NOMO-1 treated with DMSO at 0.1 percent for 48 hours (cell line): ENCODE measurements around the gene SMIM32.

Experiments
- DNase-seq: peaks from one replicate; lab custom pipeline; 2025; ENCODE audit not compliant: unreplicated experiment; lab: John Stamatoyannopoulos, UW

Gene SMIM32

DNA sequence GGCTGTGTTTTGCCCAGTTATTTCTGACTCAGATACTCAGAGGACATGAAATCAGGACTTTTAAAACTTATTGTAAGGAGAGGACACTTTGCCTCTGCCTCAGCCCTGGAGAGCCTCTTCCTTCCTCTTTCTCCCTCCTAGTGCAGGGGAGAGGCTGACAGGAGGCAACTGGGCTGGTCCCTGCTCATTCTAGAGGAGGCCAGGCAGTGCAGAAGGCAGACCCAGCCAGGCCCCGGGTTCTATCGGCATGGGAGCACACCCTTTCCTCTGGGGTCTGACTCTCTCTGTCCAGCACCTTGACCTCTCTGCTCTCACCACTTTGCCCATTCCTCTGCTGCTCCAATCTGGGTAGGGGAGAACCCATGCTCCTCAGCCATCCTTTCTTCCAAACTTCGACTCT, 16.0 kb upstream of the SMIM32 start:
- DNase-seq = peak; percentile 20

DNA sequence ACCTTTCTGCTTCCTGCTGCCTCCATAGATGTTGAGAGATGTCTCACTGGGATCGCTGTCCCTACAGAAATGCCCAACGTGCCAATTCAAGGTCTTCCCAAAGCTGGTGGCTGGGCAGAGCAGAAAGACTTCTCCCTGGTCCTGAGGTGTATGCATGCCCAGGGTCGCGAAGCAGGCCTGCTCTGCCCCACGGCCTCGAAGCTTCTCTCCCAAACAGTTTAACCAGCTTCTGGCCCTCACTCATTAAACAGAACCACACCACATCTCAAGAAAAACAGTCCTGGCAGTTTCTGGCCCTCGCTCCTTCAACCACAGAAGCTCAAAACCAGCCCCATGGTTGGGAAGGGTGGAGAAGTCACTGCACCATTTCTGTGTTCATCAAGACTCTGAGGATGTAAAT, 14.7 kb upstream of the SMIM32 start:
- no peak for DNase-seq

DNA sequence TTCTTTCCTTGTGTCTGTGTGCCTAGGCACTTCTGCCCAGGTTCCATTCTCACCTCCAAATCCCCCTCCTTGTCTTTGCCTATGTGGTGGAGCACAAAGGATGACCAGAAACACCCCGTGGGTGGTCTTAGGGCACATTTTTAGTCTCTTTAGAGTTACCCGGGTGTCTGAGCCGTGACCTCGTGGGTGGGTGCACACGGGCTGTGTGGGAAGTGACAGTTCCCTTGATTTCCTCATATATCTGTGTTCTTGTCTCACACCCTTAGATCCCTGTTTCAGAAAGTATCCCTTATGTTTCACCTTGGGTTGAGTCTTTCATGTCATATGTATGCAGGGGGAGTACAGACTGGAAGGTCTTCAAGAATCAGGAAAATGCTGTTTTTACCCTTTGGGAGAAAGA, 13.4 kb upstream of the SMIM32 start:
- no peak for DNase-seq

DNA sequence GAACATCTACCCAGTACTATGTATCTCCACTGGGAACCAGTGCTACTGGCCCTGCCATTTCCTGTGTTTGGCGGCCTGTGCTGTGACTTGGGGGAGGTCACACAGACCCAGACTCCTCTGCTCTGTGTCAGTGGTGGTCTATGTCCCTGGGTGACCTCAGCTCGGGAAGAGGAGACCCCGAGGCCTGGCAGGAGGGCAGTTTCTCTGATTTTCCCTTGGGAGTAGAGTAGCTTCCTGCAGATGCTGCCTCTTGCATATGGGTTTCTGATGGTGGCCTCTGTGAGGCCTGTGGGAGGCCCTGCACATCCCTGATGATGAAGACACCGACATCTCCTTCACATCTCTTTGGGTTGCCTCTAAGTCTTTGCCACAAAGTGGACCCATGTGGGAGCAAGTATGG, 13.0 kb upstream of the SMIM32 start:
- no peak for DNase-seq

DNA sequence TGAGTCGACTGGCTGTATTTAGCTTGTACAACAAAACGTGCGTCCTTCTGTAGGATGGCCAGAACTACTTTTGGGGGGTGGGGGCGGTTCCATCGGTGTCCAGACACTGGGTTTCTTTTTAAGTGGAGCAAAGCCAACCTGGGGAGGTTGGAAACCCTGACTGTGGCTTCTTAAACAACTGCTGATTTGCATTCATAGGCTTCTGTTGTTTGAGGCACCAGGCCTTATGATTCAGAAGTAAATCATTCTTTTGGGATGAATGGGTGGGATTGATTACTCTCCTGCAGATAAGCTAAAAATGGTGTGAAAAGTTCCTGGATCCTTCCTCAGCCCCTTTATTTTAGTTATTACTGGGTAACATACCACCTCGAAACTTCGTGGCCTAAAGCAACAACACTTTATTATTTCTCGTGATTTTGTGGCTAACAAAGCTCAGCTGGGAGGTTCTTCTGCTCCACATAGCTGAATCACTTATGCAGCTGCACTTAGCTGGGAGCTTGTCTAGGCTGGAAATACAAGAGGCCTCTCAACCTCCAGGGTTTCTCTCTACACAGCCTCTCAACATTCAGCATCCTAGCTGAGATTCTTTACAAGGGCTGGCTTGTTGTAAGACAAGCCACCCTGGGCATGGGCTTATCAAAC, 12.2 kb upstream of the SMIM32 start:
- no peak for DNase-seq

DNA sequence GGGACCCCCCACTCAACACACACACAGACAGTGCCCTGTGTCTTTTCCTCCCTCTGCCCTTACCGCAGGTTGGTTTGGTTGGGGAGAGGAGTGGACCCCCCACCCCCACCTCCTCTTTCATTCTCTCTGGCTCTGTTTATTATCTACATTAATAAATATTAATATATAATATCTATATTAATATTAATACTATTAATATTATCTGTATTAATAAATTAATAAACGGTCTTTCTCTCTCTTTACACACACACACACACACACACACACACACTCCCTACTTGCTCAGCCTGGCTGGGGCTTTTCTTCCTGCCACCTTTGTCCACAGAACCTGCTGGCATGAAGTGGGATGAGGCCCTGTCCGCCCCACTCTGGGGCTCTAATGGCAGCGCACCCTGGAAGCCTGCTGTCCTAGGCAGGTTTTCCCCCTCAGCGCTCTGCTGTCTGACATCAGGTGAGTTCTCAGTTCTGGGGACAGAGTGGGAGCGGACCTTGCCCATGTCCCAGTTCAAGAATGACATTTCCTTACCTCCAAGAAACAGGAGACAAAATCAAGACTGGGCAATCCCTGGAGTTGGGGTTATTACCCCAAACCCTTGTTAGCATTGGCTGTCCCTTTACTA, 10.5 kb upstream of the SMIM32 start:
- no peak for DNase-seq

DNA sequence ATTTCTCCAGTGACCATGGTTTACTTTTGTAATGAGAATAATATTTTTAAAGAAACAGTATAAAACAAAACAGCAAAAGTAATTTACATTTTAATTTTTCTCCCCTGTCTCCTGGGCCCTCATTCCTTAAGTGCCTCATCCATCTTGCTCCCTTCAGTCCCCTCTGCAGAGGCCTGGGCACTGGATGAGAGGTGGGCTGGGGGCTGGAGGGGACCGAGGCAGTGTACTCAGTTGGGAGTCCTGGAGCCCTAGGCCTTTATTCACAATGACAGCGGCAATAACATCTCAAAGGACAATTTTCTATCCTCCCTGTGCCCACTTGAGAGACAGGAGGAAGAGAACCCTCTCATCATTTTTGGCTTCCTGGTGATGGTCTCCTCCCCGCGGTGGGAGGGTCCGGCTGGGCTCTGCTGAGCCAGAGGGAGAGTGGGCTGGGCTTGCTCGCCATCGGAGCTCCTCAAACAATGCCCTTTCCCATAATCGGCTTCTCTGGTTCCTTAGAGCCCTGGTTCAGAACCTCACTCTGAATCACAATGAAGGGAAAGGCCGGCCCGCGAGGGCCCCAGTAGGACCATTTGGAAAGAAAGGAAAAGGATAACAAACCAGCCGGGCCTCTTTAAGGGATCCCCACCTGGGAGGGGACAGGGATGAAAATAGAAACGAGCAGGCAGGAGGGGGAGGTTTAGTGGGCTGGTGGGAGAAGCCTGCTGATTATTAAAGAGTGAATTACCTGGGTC, 9.7 kb upstream of the SMIM32 start:
- DNase-seq = no peak

DNA sequence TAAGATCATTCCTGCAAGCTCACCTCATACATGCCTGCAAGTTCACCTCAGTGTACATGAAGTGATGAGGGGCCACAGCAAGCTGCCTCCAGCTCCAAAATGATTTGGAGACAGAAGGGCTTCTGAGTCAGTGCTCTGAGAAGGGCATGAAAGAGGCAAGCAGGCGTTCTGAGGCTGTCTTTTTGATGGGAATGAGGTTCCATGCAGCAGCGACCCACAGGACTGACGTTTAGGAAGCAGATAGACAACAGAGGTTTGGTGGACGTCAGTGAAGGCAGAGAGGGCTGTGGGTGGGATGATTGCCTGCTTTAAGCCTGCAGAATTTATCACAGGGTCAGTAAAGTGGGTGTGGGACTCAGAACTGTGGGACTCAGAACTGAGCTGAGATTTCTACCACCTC, 8.9 kb upstream of the SMIM32 start:
- no peak for DNase-seq

DNA sequence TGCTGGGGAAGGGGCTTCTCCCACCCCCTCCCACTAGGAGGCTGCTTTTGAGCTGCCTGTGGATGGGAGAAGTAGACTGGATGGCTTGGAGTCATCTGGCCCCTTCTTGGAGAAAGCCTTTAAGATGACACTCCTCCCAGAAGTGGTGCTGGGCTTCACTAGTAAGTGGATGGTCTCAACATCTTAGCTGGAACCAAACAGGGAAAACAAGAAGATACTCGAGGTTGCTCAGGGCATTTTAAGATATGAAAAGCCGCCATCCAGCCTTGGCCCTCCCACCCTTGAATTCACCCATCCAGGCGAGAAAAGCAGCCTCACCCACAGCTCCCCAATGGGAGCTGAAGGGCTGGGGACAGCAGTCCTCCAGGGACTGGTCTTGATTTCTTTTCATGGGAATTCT, 7.8 kb upstream of the SMIM32 start:
- DNase-seq = no peak

DNA sequence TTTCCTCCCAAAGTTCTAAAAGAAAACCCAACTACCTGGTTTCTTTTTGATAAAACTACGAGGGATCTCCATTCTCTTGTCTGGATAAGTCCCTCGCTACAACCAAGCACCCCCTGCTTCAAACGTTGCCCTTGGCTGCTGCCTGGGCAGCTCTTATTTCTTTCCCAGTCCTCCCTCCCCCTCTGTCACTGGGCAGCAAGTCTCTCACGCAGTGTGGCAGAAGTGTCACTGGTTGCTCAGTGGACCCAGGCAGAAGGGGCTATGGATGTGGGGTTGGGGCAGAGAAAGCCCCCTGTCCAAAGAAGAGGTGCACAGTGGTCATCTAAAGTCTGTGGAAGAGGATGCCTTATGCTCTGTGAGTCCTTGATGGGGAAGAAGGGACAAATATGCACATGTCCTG, 7.2 kb upstream of the SMIM32 start:
- no peak for DNase-seq

DNA sequence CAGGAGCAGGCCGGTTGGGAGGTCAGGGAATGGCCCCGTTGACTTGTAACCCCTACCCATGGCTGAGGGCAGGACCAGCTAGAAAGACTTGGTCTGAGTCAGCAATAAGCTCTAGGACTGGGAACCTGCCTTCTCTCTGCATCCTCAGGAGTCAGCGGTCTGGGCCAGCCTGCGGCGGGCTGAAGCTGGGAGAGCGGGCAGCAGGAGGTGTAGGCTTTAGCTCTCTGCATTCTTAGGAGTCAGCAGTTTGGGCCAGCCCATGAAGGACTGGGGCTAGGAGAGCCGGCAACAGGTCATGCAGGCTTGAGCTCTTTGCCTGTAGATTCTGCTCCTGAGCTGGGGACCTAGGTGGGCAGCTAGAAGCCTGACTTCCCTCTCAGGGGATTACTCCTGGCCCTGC, 6.4 kb upstream of the SMIM32 start:
- no peak for DNase-seq

DNA sequence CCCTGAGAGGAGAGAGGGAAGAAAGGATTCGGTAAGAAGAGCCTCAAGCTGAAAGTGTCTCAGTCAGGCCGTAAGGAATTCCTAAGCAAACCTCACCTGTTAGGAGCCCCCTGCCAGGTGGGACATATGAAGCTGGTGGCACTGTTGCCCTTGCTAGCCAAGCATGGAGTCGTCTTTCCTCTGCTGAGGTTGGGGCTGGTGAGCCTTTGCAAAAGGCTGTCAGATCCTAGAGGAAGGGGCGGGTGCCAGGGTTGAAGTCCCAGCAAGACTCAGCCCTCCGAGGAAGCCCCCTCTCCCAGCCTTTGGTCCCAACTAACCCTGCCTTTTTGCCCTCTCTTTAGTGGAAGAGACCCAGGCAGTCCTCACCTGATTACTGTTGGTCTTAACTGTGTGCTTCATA, 5.5 kb upstream of the SMIM32 start:
- no peak for DNase-seq

DNA sequence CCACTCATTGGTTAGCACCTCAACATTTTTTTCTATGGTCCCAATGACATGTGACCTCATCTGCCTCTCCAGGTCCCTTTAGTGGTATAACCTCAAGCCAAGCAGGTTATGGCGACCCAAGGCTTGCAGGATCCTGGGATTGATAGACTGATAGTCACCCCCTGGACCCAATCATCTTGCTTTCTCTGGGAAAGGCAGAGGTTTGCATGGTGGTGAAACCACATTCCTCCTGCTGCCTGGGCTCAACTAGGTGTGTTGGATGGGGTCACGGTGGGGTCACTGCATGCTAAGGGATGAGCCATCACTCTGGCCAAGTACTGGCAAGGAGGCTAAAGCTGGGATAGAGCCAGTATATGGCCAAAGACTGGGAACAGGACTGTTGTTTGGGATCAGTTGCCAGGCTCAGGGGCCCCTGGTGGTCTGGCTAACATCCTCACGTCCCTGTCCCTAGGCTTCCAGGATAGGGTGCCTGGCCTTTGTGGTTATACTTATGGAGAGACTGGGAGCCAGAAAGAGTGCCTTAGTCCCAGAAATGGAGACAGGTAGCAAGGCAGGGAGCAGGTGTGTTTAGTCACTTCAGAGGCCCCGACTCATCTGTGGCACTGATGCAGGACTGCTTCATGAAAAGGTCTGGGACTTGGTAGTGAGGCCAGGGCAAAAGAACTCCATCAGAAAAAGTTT, 4.6 kb upstream of the SMIM32 start:
- DNase-seq = no peak

DNA sequence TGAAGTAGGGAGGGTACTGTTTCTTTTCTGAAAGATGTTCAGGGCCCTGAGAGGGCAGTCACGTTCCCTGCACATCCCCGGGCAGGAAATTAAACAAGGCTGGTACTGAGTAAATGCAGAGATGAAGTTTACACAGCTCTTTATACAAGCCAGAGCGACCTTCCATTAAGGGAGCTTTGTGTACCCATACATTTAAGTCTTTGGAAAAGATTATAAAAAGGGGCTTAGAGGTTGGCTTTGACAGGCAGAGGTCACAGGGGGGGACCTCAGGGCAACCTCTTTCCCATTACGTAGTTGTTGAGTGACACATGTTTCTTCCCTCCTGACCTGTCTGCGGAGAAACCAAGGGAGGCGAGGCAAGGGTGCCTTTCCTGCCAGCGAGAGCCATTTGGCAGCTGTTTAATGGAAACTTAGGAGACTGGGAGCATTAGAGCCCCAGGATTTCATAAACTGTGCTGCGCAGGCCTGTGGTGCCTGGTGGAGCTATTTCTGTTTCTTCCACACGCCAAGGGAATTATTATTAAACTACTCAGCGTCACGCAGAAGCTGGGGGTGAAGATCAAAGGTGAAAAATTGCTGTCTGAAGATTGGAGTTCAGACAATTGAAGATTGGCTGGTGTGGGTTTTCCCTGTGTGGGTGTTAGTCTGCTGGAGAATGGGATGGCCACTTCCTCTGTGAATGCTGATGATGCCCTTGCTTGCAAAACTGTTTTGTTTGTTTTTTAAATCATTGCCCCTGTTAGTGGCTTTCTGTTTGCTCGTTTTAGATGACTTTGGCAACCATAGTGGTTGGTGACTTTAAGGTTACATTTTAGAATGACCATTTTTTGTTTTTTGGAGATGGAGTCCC, 3.2 kb upstream of the SMIM32 start:
- no peak for DNase-seq

DNA sequence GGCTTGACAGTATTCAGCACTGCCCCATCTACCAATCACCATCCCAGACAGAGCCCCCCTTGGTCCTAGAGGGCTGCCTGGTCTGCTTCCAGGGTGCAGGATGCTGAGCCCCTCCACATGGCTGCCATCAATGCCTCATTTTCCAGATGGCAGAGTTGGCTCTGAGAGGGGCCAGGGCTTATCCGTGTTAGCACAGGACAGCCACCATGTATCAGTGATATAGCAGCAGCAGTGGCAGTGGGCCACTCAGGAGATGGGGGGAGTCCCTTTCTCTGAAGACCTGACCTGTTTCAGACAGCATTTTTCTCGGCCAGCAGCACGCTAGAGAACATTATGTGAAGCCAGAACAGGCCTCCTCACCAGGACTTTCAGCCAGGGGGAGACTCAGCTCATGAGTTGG, 1.6 kb upstream of the SMIM32 start:
- DNase-seq = no peak

DNA sequence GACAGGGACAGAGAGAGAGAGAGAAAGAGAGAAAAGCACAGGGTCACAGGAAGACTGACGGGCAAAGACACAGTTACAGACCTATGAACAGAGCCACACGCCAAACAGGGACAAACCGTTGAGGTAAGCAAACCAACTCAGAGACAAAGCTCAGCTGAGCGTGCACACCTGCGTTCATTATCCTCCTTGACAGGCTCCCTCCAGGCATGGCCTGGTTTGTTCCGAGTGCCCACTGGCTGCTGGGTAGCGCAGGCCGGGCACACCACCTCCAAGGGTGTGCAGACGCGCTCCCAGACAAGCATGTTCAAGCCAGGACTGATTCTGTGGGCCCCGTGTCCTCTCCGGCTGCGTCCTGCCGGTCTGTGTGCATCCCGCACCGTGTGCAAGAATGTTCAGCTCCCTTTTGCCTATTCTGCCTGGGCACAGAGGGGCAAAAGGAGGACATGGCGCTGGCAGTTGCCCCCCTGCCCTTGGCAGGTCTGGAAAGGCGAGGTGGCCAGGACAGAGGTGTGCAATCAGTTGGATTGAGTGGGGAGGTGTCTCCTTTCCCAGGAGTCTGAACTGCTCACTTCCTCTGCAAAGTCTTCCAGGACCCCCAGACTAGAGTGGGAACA, 467 bp upstream of the SMIM32 start:
- no peak for DNase-seq

DNA sequence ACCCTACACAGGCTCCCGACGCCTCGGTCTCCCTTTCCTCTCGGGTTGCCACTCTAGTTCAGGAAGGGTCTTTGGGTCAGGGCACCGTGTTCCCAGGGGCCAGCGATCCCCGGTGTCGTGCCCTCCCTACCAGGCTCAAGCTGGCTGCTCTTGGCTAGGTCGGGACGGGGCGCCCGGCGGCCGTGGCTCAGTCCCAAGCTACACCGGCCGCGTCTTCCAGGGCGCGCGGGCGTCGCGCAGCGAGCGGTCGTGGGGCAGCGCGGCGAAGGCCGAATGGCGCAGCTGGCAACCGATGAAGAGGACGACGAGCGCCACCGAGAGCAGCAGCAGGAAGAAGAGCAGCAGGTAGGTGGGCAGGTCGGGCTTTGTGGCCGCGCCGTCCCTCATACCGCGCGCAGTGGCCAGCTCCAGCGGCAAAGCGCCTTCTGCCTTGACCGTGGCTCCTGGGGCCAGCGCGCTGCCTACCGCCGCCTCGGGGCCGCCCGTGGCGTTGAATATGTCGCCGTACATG, 892 bp downstream of the SMIM32 start:
- DNase-seq = no peak

DNA sequence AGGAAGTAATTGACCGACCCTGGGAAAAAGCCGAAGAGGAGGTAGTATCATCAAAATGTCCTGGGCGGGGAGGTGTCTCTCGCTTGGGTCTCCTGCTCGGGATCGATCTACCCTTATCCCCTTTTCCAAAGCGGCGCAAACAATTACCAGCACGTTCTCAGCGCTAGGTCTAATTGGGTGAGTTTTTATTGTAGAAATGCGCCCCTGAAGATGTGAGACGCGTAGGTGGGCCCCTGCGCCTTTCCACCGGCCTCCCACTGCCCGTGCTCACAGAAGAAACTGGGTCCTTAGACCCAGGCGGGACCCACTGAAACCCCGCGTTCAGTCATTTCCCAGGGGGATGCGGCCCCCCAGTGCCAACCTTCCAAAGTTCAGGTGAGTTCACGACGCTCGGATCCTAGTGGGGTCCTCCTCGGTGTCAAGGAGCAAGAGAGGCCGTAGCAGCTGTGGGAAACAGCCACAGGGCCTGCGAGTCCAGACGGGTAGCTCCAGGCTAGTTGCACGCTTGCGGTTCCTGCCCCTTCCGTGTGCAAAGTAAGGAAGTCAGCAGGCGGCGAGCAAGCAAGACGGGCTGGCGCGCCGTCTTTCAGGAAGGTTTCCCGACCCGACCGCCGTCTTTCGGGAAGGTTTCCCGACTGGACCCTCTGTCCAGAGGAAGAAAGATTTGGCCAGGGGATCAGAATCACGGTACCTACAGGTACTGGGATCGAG, 1.5 kb downstream of the SMIM32 start:
- DNase-seq = peak; percentile 14

DNA sequence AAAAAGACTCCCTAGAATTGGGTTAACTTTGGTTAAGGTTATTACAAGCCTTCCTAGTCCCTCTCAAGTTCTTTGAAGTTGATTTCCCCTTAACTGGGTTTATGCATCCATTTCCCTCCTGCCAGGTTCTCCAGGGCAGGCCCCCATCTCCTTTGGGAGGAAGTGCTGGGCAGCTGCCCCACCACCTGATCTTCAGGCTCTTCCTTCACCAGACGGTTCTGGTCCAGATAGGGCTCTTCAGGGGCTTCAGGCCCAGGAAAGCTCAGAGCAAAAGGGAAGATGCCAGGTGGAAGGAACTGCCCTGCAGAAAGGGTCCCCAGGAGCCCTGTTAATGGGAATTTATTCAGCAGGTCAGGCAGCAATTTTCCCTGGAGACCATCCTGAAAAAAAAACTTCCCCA, 2.1 kb downstream of the SMIM32 start:
- DNase-seq = no peak
